ENCODE measurements around the gene KRT6B.
"Not testable (repeated sequence)": the region's sequence is repeated elsewhere in the genome, so short reads cannot be mapped to it uniquely, and the experiment has no call there.

Gene KRT6B

GRCh38 chr12:52464897-52465296 is 13.0 kb upstream of the KRT6B start:
- DNase-seq: no peak

- DNase-seq: no peak
Measured at GRCh38 chr12:52461693-52462092, 9.7 kb upstream of the KRT6B start.

DNA sequence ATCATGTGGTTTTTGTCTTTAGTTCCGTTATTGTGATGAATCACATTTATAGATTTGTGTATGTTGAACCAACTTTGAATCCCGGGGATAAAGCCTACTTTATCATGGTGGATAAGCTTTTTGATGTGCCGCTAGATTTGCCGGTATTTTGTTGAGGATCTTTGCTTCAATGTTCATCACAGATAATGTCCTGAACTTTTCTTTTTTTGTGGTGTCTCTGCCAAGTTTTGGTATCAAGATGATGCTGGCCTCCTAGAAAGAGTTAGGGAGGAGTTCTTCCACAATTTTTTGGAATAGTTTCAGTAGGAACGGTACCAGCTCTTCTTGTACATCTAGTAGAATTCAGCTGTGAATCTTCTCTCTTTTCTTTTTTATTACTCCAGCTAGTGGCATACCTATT is 6.9 kb upstream of the KRT6B start:
- no peak for DNase-seq

- no peak for DNase-seq
Measured at GRCh38 chr12:52455821-52456220, 3.9 kb upstream of the KRT6B start.

DNA sequence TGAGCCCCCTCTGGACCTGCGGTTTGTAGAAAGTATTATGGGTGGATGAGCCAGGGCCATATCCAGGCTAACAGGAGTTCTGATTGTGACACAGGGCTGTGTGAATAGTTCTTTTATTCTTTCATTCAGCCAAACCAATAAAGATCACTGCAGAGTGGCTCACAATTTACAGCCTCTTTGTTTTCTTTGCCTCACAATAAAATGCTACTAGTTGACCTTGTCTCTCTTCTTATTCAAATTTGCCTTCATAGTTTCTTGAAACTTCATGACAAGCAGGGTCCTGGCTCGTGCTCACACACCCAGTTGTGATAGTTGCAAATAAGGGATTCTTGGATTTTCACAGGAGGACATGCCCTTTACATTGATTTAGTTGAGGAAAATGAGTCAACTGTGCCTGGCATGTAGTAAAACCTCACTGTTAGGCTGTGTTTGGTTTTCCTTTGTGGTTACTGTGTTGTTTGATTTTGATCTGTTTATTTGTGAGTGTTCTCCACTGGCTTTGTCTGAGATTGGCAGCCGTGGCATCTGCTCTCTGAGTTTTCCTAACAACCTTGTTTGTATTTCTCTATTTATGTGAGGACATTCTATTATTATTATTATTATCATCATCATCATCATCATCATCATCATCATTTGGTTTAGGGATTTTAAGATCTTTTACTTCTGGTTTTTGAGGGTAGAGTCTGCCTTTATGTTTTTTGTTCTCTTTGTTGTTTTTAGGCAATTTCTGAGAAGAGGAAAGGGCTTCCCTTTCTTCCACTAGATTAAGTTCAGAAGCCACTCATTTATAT is 2.7 kb upstream of the KRT6B start:
- DNase-seq: no peak

GRCh38 chr12:52448228-52448627 is 3.7 kb downstream of the KRT6B start:
- no peak for DNase-seq

GRCh38 chr12:52447196-52447595 is 4.8 kb downstream of the KRT6B start:
- not testable (repeated sequence) for DNase-seq

DNA sequence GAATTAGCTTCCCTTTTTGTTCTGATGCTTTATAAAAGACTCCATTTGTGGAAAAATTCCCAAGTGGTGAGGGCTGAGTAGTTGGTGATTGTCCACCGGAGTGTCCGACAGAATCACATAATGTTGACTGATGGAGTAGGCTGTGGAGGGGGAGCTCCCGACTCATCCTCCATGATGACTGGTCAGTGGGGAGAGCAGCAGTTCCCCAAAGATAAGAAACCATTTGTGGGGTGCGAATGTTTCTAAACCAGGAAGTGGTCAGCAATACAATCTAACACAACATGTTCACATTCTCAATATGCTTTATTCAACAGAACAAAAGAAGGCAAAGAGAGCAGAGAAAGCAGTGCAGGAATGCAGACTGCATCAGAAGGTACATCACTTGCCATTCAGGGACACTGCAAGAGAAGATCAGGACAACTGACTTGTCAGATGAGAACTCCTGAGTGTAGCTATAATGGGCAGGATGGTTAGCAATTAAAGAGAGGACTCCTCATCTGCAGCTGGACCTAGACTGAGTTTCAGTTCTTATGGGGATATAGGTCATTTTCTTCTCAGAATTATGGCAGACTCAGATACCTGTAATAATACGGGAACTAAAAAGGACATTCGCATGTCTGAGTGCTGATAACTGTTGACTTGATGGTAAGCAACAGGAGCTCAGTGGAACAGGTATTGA is 5.4 kb downstream of the KRT6B start:
- DNase-seq: no peak

DNA sequence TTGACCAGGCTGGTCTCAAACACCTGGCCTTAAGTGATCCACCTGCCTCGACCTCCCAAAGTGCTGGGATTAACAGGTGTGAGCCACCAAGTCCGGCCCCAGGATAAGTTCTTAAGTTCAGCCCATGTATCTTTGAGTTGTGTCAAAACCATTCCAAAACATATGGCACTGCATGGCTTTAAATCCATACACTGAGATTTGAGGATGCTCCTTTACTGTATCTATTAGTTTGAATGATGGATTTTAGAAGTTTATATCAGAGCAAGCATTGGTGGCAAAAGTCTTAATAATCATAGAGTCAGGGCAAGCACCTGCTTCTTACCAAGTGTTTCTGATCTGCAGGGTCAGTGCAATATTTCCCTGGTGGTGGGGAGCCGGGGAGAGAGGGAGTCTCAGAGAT is 6.1 kb downstream of the KRT6B start:
- DNase-seq: no peak

DNA sequence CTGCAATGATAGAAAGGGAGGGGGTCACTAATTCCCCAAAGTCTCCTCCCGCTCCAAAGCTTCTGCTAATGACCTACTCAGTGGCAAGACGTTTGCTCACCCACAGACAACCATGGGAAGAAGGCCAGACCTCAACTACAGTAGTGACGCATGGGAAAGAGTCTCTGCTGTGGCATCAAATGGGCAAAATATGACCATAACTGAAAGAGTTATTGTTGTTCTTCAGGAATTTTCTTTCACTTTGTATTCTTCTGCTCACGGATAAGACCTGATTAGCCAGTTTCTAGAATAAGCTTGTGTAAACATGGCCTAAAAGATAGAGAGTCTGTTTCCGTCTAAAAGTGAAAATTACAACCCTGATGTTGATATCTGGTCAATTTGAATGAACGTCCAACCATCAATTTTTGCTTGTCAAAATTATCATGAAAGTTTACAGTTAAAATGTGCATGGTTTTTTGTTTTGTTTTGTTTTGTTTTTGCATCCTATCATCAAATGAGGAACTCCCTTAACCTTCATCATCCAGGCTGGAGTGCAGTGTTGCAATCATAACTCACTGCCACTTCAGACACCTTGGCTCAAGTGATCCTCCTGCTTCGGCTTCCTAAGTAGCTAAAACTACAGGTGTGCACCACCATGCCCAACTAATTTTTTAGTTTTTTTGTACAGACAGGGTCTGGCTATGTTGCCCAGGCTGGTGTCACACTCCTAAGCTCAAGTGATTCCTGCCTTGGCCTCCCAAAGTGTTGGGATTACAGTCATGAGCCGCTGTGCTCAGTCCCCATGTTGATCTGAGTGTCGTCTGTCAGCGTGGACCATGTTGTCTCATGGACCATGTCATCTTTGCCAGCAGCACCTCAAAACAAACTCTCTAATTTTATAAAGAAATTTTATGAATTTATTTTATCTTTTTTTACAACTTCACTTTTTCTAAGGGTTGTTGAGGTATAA is 7.0 kb downstream of the KRT6B start:
- no peak for DNase-seq

- no peak for DNase-seq
Measured at GRCh38 chr12:52443966-52444365, 8.0 kb downstream of the KRT6B start.

- no peak for DNase-seq
Measured at GRCh38 chr12:52442600-52443061, 9.3 kb downstream of the KRT6B start.

GRCh38 chr12:52441320-52441911 is 10.5 kb downstream of the KRT6B start:
- DNase-seq: no peak

DNA sequence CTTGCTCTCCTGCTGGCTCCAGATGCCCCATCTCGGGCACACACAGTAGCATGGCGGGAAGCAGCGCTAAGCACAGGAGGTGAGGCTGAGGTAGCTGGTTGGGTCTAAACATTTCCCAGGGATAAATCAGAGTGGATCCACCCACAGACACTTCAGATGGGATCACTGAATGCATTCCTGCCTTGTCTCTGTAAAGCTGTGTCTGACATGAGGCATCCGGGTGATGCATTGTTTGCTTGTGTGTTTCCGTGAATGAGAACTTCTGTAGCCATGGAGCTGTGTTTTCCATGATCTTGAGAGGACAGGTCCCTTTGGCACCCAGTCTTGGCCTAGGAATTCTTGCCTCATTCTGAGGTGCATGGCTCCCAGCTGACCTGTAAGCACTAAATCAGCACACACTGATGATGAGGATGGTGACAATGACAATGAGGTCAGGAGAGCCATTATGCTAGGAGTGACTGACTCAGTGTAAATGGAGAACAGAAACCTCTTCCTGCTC is 11.1 kb downstream of the KRT6B start:
- no peak for DNase-seq

- DNase-seq: no peak
Measured at GRCh38 chr12:52439845-52440244, 12.1 kb downstream of the KRT6B start.

DNA sequence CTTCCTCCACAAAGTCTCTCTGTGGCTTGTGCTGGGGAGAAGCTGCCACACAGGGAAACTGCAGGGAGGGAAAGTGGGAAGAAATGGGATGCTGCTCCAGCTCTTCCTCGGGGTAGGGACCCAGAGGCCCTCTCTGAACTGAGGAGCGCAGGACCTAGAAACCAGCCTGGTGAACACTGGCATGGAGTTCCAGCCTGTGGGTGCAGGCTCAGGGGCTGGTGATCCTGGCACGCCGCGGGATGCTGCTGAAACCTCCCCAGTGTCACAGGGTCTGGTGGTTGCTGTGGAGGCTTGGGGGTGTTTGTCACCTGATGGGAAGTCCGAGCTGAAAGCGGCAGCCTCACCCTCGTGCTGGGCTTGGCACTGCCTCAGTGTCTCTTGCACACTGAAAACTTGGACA is 12.5 kb downstream of the KRT6B start:
- no peak for DNase-seq

DNA sequence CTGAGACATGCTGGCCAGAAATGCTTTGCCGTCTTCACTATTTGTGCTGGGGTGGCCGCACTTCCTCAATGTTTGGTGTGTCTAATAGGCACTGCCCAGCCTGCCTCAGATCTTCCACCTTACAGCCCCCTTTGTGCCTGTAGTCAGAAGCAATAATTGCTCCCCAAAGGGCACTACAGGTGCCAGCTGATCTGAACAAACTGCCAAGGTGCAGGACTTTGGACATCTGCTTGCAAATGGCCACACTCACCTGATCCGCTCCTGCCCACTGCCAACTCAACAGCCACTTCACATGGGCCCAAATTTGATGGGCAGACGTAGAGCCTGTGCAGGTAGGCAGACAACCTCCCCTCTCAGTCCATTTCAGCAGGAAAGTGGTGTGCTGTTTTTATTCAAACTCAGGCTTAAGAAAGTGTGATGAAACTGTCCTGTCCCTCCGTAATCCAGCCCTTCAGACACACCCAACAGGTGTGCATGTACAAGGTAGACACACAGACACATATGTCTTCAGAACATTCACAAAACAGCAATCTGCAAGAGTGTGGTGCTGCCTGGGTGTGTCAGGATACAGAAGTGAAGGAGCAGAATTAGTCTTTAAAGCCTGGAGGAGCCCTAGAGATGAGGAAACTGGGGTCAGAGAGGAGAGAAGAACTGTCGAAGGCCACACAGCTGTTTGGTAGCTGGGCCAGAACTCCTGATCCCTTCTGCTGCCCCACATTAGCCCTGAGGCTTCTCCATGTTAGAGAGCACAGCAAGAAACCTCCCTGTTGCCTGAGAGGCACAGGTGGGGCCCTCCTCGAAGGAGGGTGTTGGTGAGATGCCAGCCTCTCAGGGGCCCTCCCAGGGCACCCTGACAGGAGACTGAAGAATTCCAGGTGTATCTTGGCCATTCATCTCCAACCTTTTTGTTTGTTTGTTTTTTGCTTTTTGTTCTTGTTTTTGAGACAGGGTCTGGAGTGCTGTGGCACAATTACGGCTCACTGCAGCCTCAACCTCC is 13.3 kb downstream of the KRT6B start:
- no peak for DNase-seq

DNA sequence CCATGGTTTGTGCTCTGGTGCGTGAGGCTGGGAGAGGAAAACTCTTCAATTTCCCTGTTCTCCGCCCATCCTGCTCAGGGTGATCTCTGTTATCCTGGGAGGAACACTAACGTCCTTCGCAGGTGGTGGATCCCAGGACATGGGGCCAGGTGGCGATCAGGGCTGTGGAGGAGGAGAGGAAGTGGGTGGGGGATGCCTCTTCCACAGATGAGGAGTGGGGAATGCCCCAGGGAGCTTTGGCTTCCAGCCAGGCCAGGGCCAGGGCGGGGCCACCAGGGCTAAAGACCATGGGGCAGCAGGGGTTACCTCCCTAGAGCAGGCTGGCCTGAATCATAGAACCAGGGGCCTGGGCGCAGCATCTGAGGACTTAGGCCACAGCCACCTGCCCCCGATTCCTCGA is 14.4 kb downstream of the KRT6B start:
- no peak for DNase-seq

- no peak for DNase-seq
Measured at GRCh38 chr12:52436828-52437474, 15.0 kb downstream of the KRT6B start.

DNA sequence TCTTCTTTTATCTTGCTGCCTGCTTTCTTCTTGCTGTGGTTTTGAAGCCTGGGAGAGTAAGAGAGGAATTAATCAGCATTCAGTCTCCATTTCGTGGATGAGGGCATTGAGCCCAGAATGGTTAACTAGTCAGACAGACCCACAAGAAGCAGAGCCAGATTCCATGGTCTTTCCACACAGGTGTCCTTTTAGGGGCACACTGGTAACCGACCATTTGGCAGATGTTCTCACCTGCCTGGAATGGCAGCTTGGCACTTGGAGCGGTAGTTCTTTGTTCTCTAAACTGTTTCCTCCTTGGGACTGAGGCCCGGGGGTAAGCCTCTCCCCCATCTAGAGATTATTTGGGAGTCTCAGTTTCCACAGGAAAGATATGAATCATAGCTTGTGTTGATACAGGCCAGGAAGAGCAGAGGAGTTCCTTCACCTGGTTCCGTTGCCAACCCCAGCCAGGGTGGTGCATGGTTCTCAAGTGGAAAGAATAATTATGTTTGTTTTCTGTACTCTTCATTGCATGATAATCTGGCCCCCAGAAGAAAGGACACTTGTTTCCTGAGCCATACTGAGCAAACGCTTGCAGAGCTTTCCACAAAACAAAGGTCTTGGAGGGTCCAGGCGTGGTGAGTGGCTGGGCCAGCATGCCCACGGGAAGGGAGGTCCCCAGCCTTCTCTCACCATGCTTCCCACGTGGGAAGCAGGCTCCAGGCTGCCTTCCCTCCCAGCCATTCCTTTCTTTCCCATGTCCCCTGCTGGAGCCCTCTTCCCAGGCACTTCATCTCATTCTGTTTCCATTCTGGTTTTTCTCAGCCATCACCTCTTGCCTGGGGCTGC is 15.7 kb downstream of the KRT6B start:
- DNase-seq: no peak
